HG02642 (cell line): Measurements from ENCODE around the gene CACNA2D2.

Experiments used
- ATAC-seq: cut with Tn5 transposase; IDR thresholded peaks from one replicate; pipeline ENCODE4 v1.9.1; 2021; ENCODE audit warnings: mild to moderate bottlenecking; ENCODE audit not compliant: unreplicated experiment, poor library complexity

CACNA2D2 gene

GRCh38 chr3:50319894-50320625, 183.4 kb downstream of the CACNA2D2 start:
- no peak for ATAC-seq

GRCh38 chr3:50319181-50319893, 184.1 kb downstream of the CACNA2D2 start:
- no peak for ATAC-seq

- no peak for ATAC-seq
Observed at GRCh38 chr3:50318615-50319014, 184.8 kb downstream of the CACNA2D2 start.

- no peak for ATAC-seq
Observed at GRCh38 chr3:50318163-50318562, 185.3 kb downstream of the CACNA2D2 start.

- no peak for ATAC-seq
Observed at GRCh38 chr3:50317300-50317699, 186.1 kb downstream of the CACNA2D2 start.

- no peak for ATAC-seq
Observed at GRCh38 chr3:50316657-50317242, 186.7 kb downstream of the CACNA2D2 start.

GRCh38 chr3:50314816-50315215, 188.6 kb downstream of the CACNA2D2 start:
- ATAC-seq: no peak

GRCh38 chr3:50314342-50314741, 189.1 kb downstream of the CACNA2D2 start:
- no peak for ATAC-seq
